AG08395 (cell line): ENCODE results near the gene MYADML2.

Experiments
- DNase-seq: peaks from one replicate; pipeline ENCODE4 v3.0.0; 2012; ENCODE audit warnings: mixed read lengths, low spot score

MYADML2 gene

GRCh38 chr17:81911277-81911961 lies 35.6 kb downstream of the MYADML2 start, which contains the start of gene PCYT2:
PCYT2 (minus strand) TSS chr17:81911399; CDS start chr17:81911355, 44 bp downstream.
- peak; percentile 99 for DNase-seq

- DNase-seq, result no peak
These were observed 36.2 kb downstream of the MYADML2 start for GRCh38 chr17:81910840-81911276.

GRCh38 chr17:81909966-81910839 lies 36.8 kb downstream of the MYADML2 start:
- DNase-seq, result no peak

GRCh38 chr17:81909231-81909630 lies 37.8 kb downstream of the MYADML2 start:
- DNase-seq, result no peak

GRCh38 chr17:81908793-81909192 lies 38.2 kb downstream of the MYADML2 start:
- no peak for DNase-seq

GRCh38 chr17:81907219-81908145 lies 39.6 kb downstream of the MYADML2 start:
- DNase-seq, result no peak

- no peak for DNase-seq
These were observed 40.4 kb downstream of the MYADML2 start for GRCh38 chr17:81906476-81907218.

GRCh38 chr17:81905993-81906392 lies 41.0 kb downstream of the MYADML2 start:
- DNase-seq, result no peak

- no peak for DNase-seq
These were observed 41.6 kb downstream of the MYADML2 start for GRCh38 chr17:81905424-81905875.

- DNase-seq, result no peak
These were observed 42.2 kb downstream of the MYADML2 start for GRCh38 chr17:81904600-81905423.

- no peak for DNase-seq
These were observed 43.0 kb downstream of the MYADML2 start for GRCh38 chr17:81903896-81904599.

- no peak for DNase-seq
These were observed 43.6 kb downstream of the MYADML2 start for GRCh38 chr17:81903415-81903831.

- no peak for DNase-seq
These were observed 44.2 kb downstream of the MYADML2 start for GRCh38 chr17:81902653-81903414.

- DNase-seq, result no peak
These were observed 44.9 kb downstream of the MYADML2 start, which contains the start of gene NPB for GRCh38 chr17:81902023-81902652. NPB (plus strand) TSS chr17:81902238; CDS start chr17:81902278, 40 bp downstream.

- DNase-seq, result no peak
These were observed 45.6 kb downstream of the MYADML2 start for GRCh38 chr17:81901167-81902022.

GRCh38 chr17:81900181-81900820 lies 46.7 kb downstream of the MYADML2 start:
- DNase-seq, result no peak
